Measurements from ENCODE around the gene PITPNC1. TPM values are rescaled to one million over a fixed set of nuclear protein-coding genes. Genes with fewer than 3 reads are reported as not detected.

Gene PITPNC1
- total and polyA plus RNA-seq, 4 donors = 8.0 to 21.1 (median 15.2) TPM

DNA sequence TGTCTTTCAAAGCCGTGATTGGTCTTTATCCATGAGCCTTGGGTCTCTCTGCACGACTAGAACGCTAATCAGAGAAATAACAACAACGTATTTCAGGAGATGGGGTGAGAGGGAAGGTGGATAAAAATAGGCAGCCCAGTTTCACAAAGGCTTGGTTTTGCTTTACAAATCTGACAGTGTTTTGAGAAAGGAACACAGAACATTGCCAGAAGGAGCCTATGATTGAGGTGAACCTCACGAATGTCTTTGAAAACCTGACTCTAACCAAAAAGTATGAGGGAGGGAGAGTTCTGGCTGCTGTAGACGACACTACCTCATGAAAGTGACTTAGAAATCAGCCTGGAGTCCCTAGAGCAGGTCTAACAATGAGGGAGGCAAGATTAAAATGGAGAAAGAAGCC lies 302.6 kb downstream of the PITPNC1 start:
- H3K4me3 ChIP-seq = no peak overlapping the region
- 95% methylated on average over 6 of the region's 6 CpGs for WGBS, 2 donors
- H3K4me1 ChIP-seq (ENCODE audit: control insufficient read depth in 5 of 5, insufficient read depth in 5 of 5, low read length in 5 of 5) = peaks cover 0 to 5% (median 0%) of the 10 kb centered on the region in 5 donors
- no peaks in the 10 kb centered on the region for H3K27me3 ChIP-seq (ENCODE audit: control insufficient read depth in 3 of 3, insufficient read depth in 3 of 3, low read length in 2 of 3)
- no peak overlapping the region for H3K9ac ChIP-seq (ENCODE audit: insufficient read depth in 1 of 2, low read length in 2 of 2)
- H3K36me3 ChIP-seq (ENCODE audit: control insufficient read depth in 4 of 4, insufficient read depth in 4 of 4, low read length in 4 of 4) = peaks cover 0 to 6% (median 0%) of the 10 kb centered on the region in 4 donors
- no peaks in the 10 kb centered on the region for H3K9me3 ChIP-seq (ENCODE audit: control insufficient read depth in 4 of 4, insufficient read depth in 3 of 4, low read length in 3 of 4)
- ATAC-seq (ENCODE audit: insufficient read depth, low FRiP score) (no peak), DNase-seq (no peak)
- H3K27ac ChIP-seq (ENCODE audit: low read depth in 1 of 2, low read length in 1 of 2) = no peak overlapping the region
- TF ChIP-seq, protein P1, sequence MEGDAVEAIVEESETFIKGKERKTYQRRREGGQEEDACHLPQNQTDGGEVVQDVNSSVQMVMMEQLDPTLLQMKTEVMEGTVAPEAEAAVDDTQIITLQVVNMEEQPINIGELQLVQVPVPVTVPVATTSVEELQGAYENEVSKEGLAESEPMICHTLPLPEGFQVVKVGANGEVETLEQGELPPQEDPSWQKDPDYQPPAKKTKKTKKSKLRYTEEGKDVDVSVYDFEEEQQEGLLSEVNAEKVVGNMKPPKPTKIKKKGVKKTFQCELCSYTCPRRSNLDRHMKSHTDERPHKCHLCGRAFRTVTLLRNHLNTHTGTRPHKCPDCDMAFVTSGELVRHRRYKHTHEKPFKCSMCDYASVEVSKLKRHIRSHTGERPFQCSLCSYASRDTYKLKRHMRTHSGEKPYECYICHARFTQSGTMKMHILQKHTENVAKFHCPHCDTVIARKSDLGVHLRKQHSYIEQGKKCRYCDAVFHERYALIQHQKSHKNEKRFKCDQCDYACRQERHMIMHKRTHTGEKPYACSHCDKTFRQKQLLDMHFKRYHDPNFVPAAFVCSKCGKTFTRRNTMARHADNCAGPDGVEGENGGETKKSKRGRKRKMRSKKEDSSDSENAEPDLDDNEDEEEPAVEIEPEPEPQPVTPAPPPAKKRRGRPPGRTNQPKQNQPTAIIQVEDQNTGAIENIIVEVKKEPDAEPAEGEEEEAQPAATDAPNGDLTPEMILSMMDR (IDR thresholded peaks at IDR 0.05; ENCODE audit: control extremely low read depth, extremely low read depth) = no peak

GRCh38 chr17:67680445-67681224 lies 303.6 kb downstream of the PITPNC1 start:
- WGBS, 2 donors = 95 to 96% methylated on average over 7 to 8 of the region's 8 CpGs
- no peak overlapping the region for H3K27ac ChIP-seq (ENCODE audit: low read depth in 1 of 2, low read length in 1 of 2)
- no peak overlapping the region for H3K4me3 ChIP-seq
- peaks cover 0 to 6% (median 0%) of the 10 kb centered on the region in 4 donors for H3K36me3 ChIP-seq (ENCODE audit: control insufficient read depth in 4 of 4, insufficient read depth in 4 of 4, low read length in 4 of 4)
- TF ChIP-seq, protein P1 (IDR thresholded peaks at IDR 0.05; ENCODE audit: control extremely low read depth, extremely low read depth) = no peak
- no peak for DNase-seq
- no peaks in the 10 kb centered on the region for H3K9me3 ChIP-seq (ENCODE audit: control insufficient read depth in 4 of 4, insufficient read depth in 3 of 4, low read length in 3 of 4)
- ATAC-seq (ENCODE audit: insufficient read depth, low FRiP score) = no peak
- no peaks in the 10 kb centered on the region for H3K4me1 ChIP-seq (ENCODE audit: control insufficient read depth in 5 of 5, insufficient read depth in 5 of 5, low read length in 5 of 5)
- no peak overlapping the region for H3K9ac ChIP-seq (ENCODE audit: insufficient read depth in 1 of 2, low read length in 2 of 2)
- no peaks in the 10 kb centered on the region for H3K27me3 ChIP-seq (ENCODE audit: control insufficient read depth in 3 of 3, insufficient read depth in 3 of 3, low read length in 2 of 3)

DNA sequence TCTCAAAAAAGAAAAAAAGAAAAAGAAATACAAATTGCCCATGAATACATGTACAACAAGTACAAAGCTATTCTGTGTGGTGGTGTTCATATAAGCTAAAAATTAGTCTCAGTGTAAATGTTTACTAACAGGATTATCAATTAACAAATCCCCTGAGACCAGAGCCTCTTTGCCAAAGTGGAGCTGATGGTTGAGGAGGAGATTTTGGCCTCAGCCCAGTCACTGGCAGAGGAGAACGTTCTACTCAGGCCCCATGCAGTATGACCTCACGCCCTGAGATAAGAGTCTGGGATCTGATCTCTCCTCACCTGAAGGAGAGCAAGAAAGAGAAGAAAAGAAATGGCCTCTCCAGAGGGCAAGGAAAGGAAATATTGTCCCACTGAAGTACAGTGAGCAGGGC lies 305.1 kb downstream of the PITPNC1 start:
- DNase-seq (no peak), ATAC-seq (ENCODE audit: insufficient read depth, low FRiP score) (no peak)
- Histone ChIP-seq H3K36me3 (ENCODE audit: control insufficient read depth in 4 of 4, insufficient read depth in 4 of 4, low read length in 4 of 4) (peaks cover 0 to 4% (median 1%) of the 10 kb centered on the region in 4 donors), H3K4me1 (ENCODE audit: control insufficient read depth in 5 of 5, insufficient read depth in 5 of 5, low read length in 5 of 5) (no peaks in the 10 kb centered on the region), H3K4me3 (no peak overlapping the region), H3K9me3 (ENCODE audit: control insufficient read depth in 4 of 4, insufficient read depth in 3 of 4, low read length in 3 of 4) (no peaks in the 10 kb centered on the region), H3K9ac (ENCODE audit: insufficient read depth in 1 of 2, low read length in 2 of 2) (no peak overlapping the region), H3K27me3 (ENCODE audit: control insufficient read depth in 3 of 3, insufficient read depth in 3 of 3, low read length in 2 of 3) (no peaks in the 10 kb centered on the region), H3K27ac (ENCODE audit: low read depth in 1 of 2, low read length in 1 of 2) (no peak overlapping the region)
- WGBS, 2 donors = 56 to 78% methylated on average over 2 of the region's 2 CpGs
- TF ChIP-seq, protein P1 (IDR thresholded peaks at IDR 0.05; ENCODE audit: control extremely low read depth, extremely low read depth) = no peak

Measured in lung (tissue), 12 donors.